Effector CD8-positive, alpha-beta T cell (primary cell): ENCODE results near the gene CALM1.

Experiments used
- DNase-seq: peaks from one replicate; lab custom pipeline; 2025; lab: John Stamatoyannopoulos, UW
- total RNA-seq, 4 experiments: gene quantifications; one replicate each; lab custom pipeline; 2026; lab: John Stamatoyannopoulos, UW

CALM1 gene
- 544 to 617 (median 571) reads per million in 4 experiments for total RNA-seq

DNA sequence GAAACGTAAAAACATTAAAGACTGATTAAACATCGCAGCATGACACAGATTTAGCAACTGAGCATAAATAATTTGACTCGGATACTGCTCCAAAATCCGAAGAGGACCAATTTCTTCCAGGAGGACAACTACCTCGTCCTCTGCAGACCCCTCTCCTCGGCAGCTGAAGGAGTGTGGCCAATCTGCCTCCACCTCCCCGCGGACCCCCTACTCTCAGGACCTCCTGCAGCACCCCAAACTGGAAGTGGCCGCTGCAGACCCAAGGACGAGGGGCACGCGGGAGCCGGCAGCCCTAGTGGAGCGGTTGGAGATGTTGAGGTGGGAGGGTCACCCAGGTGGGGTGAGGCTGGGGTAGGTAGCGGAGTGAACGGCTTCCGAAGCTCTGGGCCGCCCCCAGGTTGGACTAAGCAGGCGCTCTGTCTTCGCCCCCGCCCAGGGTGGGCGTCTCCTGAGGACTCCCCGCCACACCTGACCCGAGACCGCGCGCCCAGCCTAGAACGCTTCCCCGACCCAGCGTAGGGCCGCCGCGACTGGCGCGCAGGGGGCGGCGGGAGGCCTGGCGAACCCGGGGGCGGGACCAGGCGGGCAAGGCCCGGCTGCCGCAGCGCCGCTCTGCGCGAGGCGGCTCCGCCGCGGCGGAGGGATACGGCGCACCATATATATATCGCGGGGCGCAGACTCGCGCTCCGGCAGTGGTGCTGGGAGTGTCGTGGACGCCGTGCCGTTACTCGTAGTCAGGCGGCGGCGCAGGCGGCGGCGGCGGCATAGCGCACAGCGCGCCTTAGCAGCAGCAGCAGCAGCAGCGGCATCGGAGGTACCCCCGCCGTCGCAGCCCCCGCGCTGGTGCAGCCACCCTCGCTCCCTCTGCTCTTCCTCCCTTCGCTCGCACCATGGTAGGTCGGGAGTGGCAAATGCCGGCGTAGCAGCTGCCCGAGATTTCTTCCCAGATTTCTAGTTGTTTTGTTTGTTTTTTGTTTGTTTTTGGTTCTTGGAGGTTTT is at the start of gene CALM1:
Gene CALM1 (plus strand): TSS at position 689 of the 999 bp plus-strand sequence. CDS start 202 bp downstream, at position 891.
- DNase-seq = peak; percentile 93

DNA sequence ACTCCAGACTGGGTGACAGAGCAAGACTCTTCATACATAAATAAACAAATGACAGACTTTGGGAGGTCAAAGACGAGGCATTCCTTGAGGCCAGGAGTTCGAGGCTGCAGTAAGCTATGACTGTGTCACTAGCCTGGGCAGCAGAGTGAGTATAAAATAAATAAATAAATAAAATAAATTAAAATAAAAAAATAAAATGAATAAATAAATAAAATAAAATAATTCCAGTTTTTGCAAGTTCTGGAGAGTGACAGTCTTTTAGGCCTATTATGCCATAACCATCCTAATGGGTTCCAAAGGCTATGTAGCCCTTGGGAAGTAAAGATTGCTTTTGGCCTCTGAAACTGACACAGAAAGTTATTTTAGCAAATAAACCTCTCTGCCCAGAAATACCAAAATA is 48.6 kb upstream of the CALM1 start:
- DNase-seq = no peak

- no peak for DNase-seq
Measured at GRCh38 chr14:90349739-90350138, 47.1 kb upstream of the CALM1 start.

GRCh38 chr14:90354551-90355298 is 42.1 kb upstream of the CALM1 start:
- DNase-seq = no peak

DNA sequence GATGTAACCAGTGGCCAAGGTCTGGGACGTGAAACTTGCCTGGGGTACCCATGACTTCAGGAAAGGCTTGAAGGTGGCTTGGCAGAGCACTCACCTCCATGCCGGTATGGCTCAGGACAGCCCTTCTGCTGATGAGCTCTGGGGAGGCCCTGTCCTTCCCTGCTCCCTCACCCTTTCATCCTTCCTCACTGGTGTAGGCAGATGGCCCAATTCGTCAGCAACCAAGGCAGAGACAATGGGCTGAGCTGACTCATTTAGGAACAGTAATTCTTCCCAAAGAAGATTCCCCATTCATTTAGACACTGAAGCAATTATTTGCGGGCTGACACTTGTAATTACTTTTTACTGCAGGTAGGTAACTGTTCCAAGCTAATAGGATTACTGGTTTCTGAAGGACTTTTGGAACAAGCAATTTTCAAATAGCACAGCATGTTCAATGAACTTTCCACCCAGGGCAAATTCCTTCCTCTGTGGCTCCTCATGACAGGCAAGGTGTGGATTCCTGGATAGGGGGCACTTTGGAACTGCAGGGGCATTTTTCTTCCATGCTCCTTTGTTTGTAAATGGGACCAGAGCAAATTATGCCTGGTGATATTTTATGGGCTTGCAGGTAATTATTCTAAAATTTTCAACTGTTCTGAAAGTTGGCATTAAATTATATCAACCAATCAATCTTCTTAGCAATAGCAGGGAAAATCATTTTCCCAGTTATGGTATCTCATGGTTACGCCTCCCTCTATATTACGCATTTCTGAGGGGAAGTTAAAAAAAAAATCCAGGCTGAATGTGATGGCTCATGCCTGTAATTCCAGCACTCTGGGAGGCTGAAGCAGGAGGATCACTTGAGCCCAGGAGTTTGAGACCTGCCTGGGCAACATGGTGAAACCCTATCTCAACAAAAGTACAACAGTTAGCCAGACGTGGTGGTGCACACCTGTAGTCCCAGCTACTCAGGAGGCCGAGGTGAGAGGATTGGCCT is 41.0 kb upstream of the CALM1 start:
- no peak for DNase-seq

- no peak for DNase-seq
Measured at GRCh38 chr14:90356925-90357324, 39.9 kb upstream of the CALM1 start.

- no peak for DNase-seq
Measured at GRCh38 chr14:90358359-90358758, 38.5 kb upstream of the CALM1 start.

DNA sequence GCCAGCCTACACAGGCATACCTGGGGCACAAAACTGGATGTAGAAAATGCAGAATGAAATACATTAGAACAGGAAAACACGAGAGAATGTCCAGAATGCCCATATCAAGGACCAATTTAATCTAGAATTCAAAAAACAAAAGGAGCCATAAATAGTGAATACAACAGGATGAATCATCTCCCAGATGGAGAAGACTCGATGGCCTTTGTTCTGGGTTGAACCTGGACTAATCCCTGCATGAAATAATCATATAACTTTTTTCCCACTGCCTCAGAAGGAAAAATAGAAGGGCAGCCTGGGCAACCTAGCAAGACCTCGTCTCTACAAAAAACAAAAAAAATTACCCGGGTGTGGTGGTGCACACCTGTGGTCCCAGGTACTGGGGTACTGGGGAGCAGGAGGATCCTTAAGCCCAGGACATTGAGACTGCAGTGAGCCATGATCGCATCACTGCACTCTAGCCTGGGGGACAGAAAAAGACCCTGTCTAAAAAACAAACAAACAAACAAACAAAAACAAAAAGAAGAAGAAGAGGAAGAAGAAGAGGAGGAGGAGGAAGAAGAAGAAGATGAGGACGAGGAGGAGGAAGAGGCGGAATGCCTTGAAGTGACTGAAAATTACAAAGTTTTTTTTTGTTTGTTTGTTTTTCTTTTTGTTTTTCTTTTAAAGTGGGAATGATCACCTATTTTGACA is 34.8 kb upstream of the CALM1 start:
- no peak for DNase-seq

GRCh38 chr14:90362558-90362896 is 34.3 kb upstream of the CALM1 start:
- no peak for DNase-seq

GRCh38 chr14:90368946-90369721 is 27.7 kb upstream of the CALM1 start:
- DNase-seq = no peak

DNA sequence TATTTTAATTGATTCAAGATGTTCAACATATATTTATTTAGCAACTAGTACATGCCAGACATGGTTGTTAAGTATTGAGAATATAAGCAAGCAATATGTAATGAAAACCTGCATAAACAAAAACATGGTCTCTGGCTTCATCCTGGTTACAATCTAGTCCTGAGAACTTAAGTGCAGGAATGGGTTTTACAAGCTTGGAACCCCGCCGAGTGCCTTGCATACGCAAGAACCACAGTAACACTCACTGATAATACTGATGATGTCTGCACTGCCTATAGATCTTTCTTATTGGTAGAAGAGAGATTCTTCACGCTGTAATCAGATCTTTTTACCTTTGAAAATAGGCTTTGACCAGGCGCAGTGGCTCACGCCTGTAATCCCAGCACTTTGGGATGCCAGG is 22.9 kb upstream of the CALM1 start:
- no peak for DNase-seq

DNA sequence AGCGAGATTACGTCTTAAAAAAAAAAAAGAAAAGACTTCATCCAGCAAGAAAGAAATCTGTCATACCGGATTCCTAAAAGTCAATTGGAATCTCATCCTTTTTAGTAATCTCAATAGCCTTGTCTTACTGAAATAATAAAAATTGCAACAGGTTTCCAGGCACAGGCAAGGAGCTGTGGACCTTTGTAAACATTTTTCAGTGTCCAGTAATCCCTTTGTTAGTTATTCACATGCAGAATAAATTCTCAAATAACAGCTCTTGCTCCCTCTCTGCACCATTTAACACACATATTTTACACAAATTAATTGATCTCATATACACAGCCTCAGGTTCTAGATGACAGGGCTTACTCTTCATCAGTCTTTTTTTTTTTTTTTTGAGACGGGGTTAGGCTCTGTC is 22.0 kb upstream of the CALM1 start:
- DNase-seq = no peak

GRCh38 chr14:90375934-90376333 is 20.9 kb upstream of the CALM1 start:
- no peak for DNase-seq

DNA sequence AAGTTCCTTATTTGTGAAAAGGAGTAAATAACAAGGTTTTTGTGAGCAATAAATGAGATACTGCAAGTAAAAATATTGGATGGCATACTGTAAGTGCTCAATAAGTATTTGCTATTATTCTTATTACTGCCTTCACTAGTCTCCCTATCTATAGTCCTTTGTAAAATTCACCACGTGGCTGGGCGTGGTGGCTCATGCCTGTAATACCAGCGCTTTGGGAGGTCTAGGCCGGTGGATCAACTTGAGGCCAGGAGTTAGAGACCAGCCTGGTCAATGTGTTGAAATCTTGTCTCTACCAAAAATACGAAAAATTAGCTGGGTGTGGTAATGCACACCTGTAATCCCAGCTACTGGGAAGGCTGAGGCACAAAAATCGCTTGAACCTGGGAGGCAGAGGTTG is 18.6 kb upstream of the CALM1 start:
- no peak for DNase-seq

- no peak for DNase-seq
Measured at GRCh38 chr14:90379106-90379505, 17.7 kb upstream of the CALM1 start.

DNA sequence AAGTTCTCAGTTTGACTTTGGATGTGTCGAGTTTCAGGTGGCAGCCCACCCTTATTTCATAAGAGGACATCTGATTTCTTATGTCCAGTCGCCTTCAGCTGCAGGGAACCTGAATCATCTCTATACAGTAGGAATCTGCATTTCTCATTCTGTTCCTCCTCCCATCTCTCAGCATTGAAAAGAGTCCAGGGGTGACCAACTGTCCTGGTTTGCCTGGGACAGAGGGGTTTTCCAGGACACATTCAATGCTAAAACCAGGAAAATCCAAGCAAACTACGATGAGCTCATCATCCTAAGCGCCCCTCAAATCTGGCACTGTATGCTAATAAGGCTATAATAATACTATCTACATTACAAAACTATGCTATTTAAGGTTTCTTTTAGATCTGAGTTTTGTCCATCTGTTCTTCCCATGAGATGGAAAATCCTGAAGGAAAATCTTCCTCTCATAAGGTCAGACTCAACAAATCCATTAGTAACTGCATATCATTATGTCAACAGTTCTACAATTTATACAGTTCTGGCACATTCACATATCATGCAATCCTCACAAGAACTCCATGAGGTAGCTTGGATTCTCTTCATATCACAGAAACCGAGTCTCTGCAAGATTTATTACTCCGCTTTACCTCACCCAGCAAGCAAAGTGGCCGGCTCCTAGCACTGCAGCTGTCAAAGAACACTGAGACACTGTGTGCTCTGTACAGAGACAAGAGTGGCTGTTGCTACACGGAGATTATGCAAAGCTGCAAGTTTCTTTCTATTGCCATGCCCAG is 15.6 kb upstream of the CALM1 start:
- no peak for DNase-seq

- DNase-seq = peak; percentile 3
Measured at GRCh38 chr14:90381999-90382451, 14.8 kb upstream of the CALM1 start.

GRCh38 chr14:90382491-90383125 is 14.2 kb upstream of the CALM1 start:
- DNase-seq = peak; percentile 46
